Measurements from ENCODE around the gene BTG2.
A peak's percentile ranks its signal among the peaks of the same experiment; 100 is the strongest.

BTG2 gene

DNA sequence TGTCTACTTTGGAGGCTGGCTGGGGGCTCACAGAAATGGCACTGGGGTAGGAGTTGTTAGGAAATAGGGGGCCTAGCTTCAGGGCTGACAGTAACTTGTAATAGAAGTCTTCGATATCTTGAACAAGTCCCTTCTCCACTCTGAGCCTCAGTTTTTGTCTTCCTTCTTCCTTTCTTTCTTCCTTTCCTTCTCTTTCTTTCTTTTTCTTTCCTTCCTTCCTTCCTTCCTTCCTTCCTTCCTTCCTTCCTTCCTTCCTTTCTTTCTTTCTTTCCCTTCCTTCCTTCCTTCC is 12.9 kb downstream of the BTG2 start:
- no peak for DNase-seq

GRCh38 chr1:203320591-203321272 is 15.4 kb downstream of the BTG2 start:
- peak; percentile 57 to 62 (median 57) for DNase-seq

DNA sequence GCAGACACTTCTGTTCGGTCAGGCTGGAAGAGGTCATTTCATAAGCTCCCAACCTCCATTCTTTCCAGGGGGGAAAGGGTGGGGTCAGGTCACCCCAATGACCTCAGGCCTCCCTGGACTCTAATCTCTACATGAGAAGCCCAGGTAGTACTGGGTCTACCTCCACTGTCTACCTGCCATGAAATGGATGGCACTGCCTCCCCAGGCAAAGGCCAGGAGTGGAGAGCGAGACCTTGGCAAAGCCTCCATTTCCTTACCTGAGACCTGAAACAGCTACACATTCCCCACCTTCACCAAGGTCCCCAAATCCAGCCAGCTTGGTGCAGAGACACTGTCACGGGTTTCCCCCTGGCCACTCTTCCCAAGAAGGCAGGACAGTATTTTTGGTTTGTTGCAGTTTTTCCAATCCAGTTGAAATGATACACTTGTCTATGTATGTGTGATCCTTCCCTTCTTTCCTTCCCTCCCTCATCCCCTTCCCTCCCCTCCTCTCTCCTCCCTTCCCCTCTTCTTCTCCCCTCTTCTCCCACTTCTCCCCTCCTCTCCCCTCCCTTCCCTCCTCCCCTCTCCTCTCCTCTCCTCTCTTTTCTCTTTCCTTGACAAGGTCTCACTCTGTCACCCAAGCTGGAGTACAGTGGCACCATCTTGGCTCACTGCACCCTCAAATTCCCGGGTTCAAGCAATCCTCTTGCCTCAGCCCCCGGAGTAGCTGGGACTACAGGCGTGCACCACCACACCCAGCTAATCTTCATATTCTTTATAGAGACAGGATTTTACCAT is 16.1 kb downstream of the BTG2 start:
- DNase-seq, result no peak

GRCh38 chr1:203322500-203323179 is 17.3 kb downstream of the BTG2 start:
- peak in 1 of 3 donors; percentile 45 for DNase-seq

DNA sequence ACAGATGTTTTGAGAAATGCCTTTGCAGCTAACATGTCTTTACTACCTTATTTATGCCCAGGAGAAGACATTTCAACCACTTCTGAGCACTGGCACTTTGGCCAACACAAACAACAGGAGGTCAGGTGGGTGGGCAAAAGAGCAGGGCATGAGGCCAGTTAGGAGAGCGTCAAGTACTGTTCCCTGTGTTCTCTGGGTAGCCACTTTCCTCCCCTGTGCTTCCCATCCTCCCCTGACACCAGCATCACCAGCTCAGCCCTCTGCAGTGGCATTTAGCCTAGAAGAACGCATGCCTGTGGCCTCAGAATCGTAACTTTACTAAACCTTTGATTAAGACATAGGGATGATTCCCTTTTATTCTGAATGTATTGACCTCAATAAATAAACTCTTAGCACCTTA is 18.3 kb downstream of the BTG2 start:
- no peak for DNase-seq

GRCh38 chr1:203324105-203325025 is 19.0 kb downstream of the BTG2 start:
- DNase-seq, result peak; percentile 62 to 71 (median 71)

- DNase-seq, result peak; percentile 57 to 71 (median 62)
Measured at GRCh38 chr1:203325026-203325417, 19.7 kb downstream of the BTG2 start.

DNA sequence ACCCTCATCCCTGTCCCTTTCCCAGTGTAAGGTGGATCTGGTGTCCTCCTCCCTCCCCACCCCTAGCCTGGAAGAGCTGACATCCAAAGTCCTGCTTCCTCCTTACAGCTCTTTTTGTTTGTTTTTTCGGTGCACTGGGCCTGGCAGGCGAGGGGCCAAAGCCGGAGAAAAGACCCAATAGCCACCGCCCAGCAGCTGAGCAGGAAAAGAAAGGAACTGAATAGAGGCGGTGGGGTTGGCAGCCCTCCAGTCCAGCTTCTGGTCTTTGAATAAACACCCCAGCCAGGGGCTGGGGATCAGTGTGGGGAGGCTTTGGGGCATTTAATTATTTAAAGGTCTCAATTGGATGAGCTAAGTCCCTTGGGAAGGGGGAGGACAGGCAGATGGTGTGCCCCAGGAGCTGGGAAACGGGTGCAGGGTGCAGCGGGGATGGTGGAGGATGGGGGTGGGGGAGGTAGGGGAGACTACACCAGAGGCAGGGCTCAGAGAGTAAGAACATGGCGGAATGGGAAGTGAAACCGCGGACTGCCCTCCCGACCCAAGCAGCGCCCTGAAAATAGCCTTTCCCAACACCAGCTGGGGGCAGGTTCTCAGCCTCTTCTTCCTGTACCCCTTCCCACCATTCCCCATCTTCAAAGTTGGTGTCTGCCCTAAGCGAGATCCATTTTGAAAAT is 20.2 kb downstream of the BTG2 start:
- DNase-seq, result peak; percentile 76 to 83 (median 76)

DNA sequence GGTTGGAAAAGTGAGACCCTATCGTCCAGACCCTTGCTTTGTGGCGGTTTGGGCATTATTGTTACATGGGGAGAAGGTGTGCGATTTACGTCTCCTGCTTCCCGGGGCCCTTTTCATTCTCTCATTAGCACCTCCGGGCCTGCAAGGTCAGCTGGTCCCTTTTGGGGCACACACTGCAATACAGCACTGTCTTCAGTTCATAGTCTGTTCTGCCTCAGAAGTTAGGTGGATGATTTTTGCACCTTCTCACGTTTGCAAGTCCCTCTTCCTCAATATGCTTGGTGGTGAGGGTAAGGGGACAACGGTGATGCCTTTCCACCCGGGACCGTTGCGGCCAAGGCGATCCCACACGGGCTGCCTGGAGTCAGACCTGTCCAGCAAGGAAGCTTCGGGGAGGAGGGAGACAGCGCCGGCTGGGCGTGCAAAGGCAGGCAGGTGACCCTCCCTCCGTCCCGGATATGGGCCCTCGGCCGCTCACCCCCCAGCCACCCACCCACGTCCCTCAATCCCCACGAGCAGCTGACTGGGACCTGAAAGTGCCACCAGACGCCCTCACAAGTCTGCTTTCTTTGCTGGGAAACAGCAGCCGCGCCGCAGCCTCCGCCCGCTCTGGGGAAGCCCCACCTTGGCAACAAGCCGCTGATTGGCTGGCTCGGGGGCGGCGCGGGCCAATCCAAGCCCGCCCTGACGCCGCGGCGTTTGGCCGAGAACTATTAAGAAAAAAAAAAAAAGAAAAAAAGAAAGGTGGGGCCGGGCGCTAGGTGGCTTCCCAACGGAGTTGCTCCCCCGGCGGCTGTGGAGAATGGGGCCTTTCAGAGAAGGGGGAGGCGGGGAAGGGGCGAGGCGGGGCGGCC is 21.7 kb downstream of the BTG2 start:
- DNase-seq, result peak; percentile 92 to 96 (median 96)

DNA sequence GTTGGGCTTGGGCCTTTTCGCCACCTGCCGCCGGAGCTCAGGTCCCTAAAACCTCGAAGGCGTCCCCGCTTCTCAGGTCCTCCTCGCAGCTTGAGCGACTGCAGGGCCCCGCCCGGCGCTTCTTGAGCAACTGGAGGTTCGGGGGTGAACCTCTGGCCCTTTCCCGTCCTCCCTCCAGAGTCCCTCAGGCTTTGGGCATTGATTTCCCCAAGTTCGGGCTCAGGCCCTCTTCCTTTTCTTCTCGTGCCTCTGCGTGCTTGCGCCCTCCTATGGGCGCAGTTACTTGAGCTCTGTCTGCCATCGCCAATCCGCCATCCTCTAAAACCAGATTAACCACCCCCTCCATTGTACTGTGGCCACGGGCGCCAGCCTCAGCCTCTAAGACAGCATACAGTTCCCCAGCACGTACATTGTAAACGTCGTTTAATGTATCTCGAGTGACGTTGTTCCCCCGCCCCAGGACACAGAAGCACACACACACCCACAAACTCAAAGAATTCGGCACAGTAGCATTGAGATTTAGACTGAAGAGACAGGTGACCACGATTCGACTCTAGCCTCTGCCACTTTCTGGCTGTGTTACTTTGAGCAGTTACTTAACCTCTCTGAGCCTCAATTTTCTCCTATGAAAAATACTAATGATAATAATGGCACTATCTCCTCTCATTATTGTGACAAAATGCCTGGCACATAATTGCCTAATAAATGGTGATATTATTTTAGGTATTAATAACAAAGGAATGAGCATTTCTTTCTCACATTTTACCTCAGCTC is 22.6 kb downstream of the BTG2 start:
- DNase-seq, result peak; percentile 70 to 74 (median 74)

- no peak for DNase-seq
Measured at GRCh38 chr1:203328714-203329122, 23.4 kb downstream of the BTG2 start.

- DNase-seq, result no peak
Measured at GRCh38 chr1:203331224-203331623, 25.9 kb downstream of the BTG2 start.

- DNase-seq, result no peak
Measured at GRCh38 chr1:203335503-203335902, 30.2 kb downstream of the BTG2 start.

DNA sequence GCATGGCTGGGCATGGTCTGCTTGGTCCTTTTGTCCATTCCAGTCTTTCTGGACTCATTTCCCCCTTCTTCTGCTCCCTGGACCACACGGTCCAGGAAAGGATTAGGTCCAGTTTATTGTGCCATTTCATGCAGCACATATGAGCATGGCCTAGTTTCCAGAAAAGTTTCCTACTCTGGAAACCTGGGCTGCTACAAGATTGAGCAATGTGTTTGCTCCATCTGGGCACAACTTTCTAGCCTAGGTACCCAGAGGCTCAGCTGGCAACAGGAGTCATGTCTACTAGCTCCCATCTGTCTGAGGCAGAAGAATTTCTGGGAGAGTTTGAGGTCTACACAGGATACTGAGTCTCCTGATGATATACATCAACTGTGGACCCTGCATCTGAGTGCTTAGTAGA is 30.8 kb downstream of the BTG2 start:
- DNase-seq, result no peak

GRCh38 chr1:203338335-203339036 is 33.2 kb downstream of the BTG2 start:
- DNase-seq, result peak; percentile 79 to 87 (median 82)

GRCh38 chr1:203340112-203340790 is 34.9 kb downstream of the BTG2 start:
- peak; percentile 83 to 92 (median 88) for DNase-seq

GRCh38 chr1:203342192-203342940 is 37.0 kb downstream of the BTG2 start:
- DNase-seq, result peak; percentile 55 to 70 (median 65)
